Chondrocyte (in vitro differentiated cells): Measurements from ENCODE around the gene SHMT2. TPM values are rescaled to one million over a fixed set of nuclear protein-coding genes. Genes with fewer than 3 reads are reported as not detected.

Source experiments
- DNase-seq: peaks from one replicate; pipeline ENCODE4 v3.0.0; 2021; ENCODE audit warnings: mixed read lengths, low spot score
- H3K27ac Mint-ChIP-seq: one replicate; pipeline ENCODE4 v1.8.0; 2021; ENCODE audit warnings: mild to moderate bottlenecking, moderate library complexity, mixed read lengths; ENCODE audit not compliant: unreplicated experiment
- H3K27me3 Mint-ChIP-seq: 2 replicates; pipeline ENCODE4 v1.8.0; 2021; ENCODE audit warnings: low read depth, mixed read lengths
- H3K36me3 Mint-ChIP-seq: 2 replicates; pipeline ENCODE4 v1.8.0; 2021; ENCODE audit warnings: low read depth, mixed read lengths
- H3K4me1 Mint-ChIP-seq: 2 replicates; pipeline ENCODE4 v1.8.0; 2021; ENCODE audit warnings: low read depth, mild to moderate bottlenecking, mixed read lengths
- H3K4me3 Mint-ChIP-seq: one replicate; pipeline ENCODE4 v1.8.0; 2021; ENCODE audit warnings: mild to moderate bottlenecking, moderate library complexity, mixed read lengths; ENCODE audit not compliant: unreplicated experiment
- H3K9me3 Mint-ChIP-seq: 2 replicates; pipeline ENCODE4 v1.8.0; 2021; ENCODE audit warnings: low read depth, mixed read lengths
- total RNA-seq: library from RNA; stranded (reverse); gene quantifications from 3 replicates; pipeline ENCODE4 v1.2.1, GENCODE V29; 2021
- TF ChIP-seq, protein P1 (sequence below): fragments of 200-600 bp; sonication (generic); IDR thresholded peaks from 2 replicates; pipeline ENCODE4 v1.5.0; 2021; ENCODE audit warnings: antibody characterized with exemption, mild to moderate bottlenecking, moderate library complexity

The SHMT2 gene
- total RNA-seq, 1 donor from 2014 or later: 291 TPM

DNA sequence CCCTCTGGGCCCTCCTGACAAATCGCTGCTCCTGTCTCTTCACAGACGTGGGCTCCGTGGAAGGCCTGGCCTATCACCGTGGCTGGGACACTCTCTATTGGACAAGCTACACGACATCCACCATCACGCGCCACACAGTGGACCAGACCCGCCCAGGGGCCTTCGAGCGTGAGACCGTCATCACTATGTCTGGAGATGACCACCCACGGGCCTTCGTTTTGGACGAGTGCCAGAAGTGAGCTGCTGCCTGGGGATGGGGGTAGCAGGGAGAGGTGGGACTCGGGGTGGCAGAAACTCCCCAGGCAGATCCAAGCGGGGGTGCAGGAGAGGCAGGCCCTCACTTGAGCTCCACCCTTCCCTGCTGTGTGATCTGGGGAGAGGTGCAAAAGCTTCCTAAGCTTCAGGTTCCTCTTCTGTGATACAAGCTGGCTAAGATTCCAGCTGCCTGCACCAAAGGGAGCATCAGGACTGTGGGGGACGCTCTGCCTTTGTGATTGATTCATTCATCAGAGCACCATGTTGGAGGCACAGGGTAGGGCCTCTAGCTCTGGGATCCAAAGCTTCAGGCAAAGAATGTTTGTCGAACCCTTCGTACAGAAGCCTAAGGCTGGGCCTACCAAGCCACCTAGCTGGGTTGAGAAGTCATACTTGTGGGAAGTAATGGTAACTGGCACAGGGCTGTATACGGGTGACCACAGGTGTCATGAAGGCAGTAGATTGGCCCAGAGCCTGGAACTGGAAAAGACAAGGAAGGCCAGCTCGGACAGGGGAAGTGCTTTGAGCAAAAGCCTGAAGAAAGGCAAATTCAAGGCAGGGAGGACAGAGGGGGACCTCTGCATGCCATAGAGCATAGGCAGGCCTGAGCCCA is 42.1 kb upstream of the SHMT2 start:
- H3K27me3 Mint-ChIP-seq: no peaks in the 10 kb centered on the region
- no peaks in the 10 kb centered on the region for H3K9me3 Mint-ChIP-seq
- no peak overlapping the region for H3K4me3 Mint-ChIP-seq
- peaks cover 54% of the 10 kb centered on the region for H3K36me3 Mint-ChIP-seq
- H3K27ac Mint-ChIP-seq: peak overlapping the region; percentile 45
- DNase-seq: no peak
- H3K4me1 Mint-ChIP-seq: peaks cover 5% of the 10 kb centered on the region
- TF ChIP-seq, protein P1, sequence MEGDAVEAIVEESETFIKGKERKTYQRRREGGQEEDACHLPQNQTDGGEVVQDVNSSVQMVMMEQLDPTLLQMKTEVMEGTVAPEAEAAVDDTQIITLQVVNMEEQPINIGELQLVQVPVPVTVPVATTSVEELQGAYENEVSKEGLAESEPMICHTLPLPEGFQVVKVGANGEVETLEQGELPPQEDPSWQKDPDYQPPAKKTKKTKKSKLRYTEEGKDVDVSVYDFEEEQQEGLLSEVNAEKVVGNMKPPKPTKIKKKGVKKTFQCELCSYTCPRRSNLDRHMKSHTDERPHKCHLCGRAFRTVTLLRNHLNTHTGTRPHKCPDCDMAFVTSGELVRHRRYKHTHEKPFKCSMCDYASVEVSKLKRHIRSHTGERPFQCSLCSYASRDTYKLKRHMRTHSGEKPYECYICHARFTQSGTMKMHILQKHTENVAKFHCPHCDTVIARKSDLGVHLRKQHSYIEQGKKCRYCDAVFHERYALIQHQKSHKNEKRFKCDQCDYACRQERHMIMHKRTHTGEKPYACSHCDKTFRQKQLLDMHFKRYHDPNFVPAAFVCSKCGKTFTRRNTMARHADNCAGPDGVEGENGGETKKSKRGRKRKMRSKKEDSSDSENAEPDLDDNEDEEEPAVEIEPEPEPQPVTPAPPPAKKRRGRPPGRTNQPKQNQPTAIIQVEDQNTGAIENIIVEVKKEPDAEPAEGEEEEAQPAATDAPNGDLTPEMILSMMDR: no peak

DNA sequence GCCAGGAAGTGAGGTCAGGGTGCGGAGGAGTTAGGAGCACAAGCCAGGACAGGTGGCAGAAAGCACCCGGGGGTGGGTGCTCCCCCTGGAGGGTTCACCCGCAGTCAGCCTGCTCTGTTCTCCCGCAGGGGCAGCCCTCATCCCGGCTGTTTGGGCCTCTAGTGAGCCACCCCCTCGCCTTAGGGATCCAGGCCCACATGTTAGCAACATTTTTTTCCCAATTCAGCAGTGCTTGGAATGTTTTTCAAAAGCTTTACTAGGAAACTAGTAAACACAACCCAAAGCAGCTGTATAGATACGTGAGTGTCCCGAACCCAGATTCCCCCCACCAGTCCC is 41.5 kb upstream of the SHMT2 start:
- no peak overlapping the region for H3K4me3 Mint-ChIP-seq

DNA sequence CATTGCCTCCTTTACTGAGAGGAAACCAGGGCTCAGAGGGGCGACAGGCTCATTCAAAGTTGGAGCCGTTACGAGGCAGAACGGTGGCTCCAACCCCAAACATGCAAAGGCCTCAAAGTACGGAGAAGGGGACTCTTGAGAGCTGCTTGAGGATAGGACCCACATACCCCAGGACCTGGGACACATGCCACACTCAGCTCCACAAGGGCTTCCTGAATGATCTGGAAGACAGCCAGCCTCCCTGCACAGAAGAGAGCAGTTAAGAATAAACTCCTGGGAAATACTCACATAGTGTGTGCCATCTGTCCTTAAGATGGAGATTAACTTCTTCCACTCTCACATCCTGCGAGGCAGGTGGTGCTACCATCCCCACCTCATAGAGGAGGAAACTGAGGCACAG is 39.5 kb upstream of the SHMT2 start:
- Mint-ChIP-seq H3K27me3 (no peaks in the 10 kb centered on the region), H3K27ac (peak overlapping the region; percentile 10), H3K9me3 (no peaks in the 10 kb centered on the region), H3K4me3 (no peak overlapping the region), H3K36me3 (peaks cover 49% of the 10 kb centered on the region), H3K4me1 (no peaks in the 10 kb centered on the region)
- no peak for DNase-seq
- TF ChIP-seq, protein P1: no peak

More for the DNA sequence above, 41.5 kb upstream of the SHMT2 start:
- TF ChIP-seq, protein P1: no peak
- H3K27me3 Mint-ChIP-seq: no peaks in the 10 kb centered on the region
- no peak for DNase-seq
- peaks cover 51% of the 10 kb centered on the region for H3K36me3 Mint-ChIP-seq
- H3K9me3 Mint-ChIP-seq: no peaks in the 10 kb centered on the region
- peaks cover under 1% of the 10 kb centered on the region for H3K4me1 Mint-ChIP-seq
- no peak overlapping the region for H3K27ac Mint-ChIP-seq

DNA sequence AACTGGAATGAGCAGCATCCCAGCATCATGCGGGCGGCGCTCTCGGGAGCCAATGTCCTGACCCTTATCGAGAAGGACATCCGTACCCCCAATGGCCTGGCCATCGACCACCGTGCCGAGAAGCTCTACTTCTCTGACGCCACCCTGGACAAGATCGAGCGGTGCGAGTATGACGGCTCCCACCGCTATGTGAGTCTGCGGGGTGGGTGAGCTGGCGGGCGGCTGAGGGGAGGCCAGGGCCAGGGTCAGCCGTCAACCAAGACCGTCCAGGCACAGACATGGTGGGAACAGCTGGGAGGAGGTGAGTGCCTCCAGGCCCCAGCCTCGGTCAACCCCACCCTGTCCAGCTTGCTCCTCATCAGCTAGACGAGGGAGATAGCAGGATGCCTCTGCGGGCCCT is 38.7 kb upstream of the SHMT2 start:
- DNase-seq: no peak
- Mint-ChIP-seq H3K36me3 (peaks cover 53% of the 10 kb centered on the region), H3K27me3 (no peaks in the 10 kb centered on the region), H3K27ac (no peak overlapping the region), H3K4me3 (no peak overlapping the region), H3K4me1 (no peaks in the 10 kb centered on the region), H3K9me3 (no peaks in the 10 kb centered on the region)
- TF ChIP-seq, protein P1: no peak

DNA sequence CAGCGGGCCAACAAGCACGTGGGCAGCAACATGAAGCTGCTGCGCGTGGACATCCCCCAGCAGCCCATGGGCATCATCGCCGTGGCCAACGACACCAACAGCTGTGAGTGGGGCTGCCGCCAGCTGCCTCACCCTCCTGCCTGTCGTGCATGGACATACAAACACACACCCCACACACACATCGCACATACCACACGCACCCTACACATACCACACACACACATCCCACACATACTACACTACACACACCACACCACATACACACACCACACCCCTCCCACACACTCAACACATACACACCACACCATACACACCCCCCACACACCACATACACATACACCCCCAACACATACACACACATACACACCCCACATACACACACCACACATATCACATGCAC is 38.1 kb upstream of the SHMT2 start:
- H3K27me3 Mint-ChIP-seq: no peaks in the 10 kb centered on the region

More for the DNA sequence above, 38.1 kb upstream of the SHMT2 start:
- Mint-ChIP-seq H3K27ac (no peak overlapping the region), H3K36me3 (peaks cover 54% of the 10 kb centered on the region), H3K4me3 (no peak overlapping the region), H3K9me3 (no peaks in the 10 kb centered on the region), H3K4me1 (no peaks in the 10 kb centered on the region)
- DNase-seq: no peak
- TF ChIP-seq, protein P1: no peak
